Activated naive CD8-positive, alpha-beta T cell treated with anti-CD3 and anti-CD28 coated beads, Interleukin-2, amount 50 U/mL, for 16 hours (primary cell): Measurements from ENCODE around the gene PCDHB4.
"Not testable (repeated sequence)": the region's sequence is repeated elsewhere in the genome, so short reads cannot be mapped to it uniquely, and the experiment has no call there.

Source experiments
- DNase-seq: peaks from one replicate; pipeline ENCODE4 v3.0.0-alpha.2; 2020; ENCODE audit warnings: low read depth, low spot score

The PCDHB4 gene

GRCh38 chr5:141121563-141121962, at the start of gene PCDHB4:
Gene PCDHB4, plus strand, starts transcription at chr5:141121818. Its CDS starts 181 bp downstream, at chr5:141121999.
- no peak for DNase-seq

GRCh38 chr5:141077826-141078225, 43.8 kb upstream of the PCDHB4 start:
- no peak for DNase-seq

- no peak for DNase-seq
Measured at GRCh38 chr5:141082228-141082627, 39.4 kb upstream of the PCDHB4 start.

- no peak for DNase-seq
Measured at GRCh38 chr5:141084487-141084989, 37.1 kb upstream of the PCDHB4 start.

GRCh38 chr5:141094481-141095262, 26.9 kb upstream of the PCDHB4 start, which contains the start of gene PCDHB2:
Gene PCDHB2, plus strand, starts transcription at chr5:141094615. Its CDS starts 176 bp downstream, at chr5:141094791.
- no peak for DNase-seq

- DNase-seq: no peak
Measured at GRCh38 chr5:141095263-141095641, 26.4 kb upstream of the PCDHB4 start.

GRCh38 chr5:141096181-141096580, 25.4 kb upstream of the PCDHB4 start:
- not testable (repeated sequence) for DNase-seq

GRCh38 chr5:141096586-141096985, 25.0 kb upstream of the PCDHB4 start:
- DNase-seq: not testable (repeated sequence)

- no peak for DNase-seq
Measured at GRCh38 chr5:141100243-141100805, 21.3 kb upstream of the PCDHB4 start, which contains the start of gene PCDHB3. Gene PCDHB3, plus strand, starts transcription at chr5:141100473. Its CDS starts 177 bp downstream, at chr5:141100650.

GRCh38 chr5:141101059-141101458, 20.6 kb upstream of the PCDHB4 start:
- DNase-seq: no peak

- DNase-seq: not testable (repeated sequence)
Measured at GRCh38 chr5:141102070-141102469, 19.5 kb upstream of the PCDHB4 start.

GRCh38 chr5:141102471-141102870, 19.1 kb upstream of the PCDHB4 start:
- DNase-seq: not testable (repeated sequence)

GRCh38 chr5:141105350-141105749, 16.3 kb upstream of the PCDHB4 start:
- no peak for DNase-seq

- DNase-seq: no peak
Measured at GRCh38 chr5:141119250-141119649, 2.4 kb upstream of the PCDHB4 start.

GRCh38 chr5:141121985-141122384, 367 bp downstream of the PCDHB4 start:
- DNase-seq: no peak

GRCh38 chr5:141123396-141124135, 1.9 kb downstream of the PCDHB4 start:
- not testable (repeated sequence) for DNase-seq

GRCh38 chr5:141127305-141127704, 5.7 kb downstream of the PCDHB4 start:
- no peak for DNase-seq

- DNase-seq: no peak
Measured at GRCh38 chr5:141135030-141135717, 13.6 kb downstream of the PCDHB4 start, which contains the start of gene PCDHB5. Gene PCDHB5, plus strand, starts transcription at chr5:141135206. Its CDS starts 229 bp downstream, at chr5:141135435.

- DNase-seq: no peak
Measured at GRCh38 chr5:141135718-141136266, 14.2 kb downstream of the PCDHB4 start.

GRCh38 chr5:141137346-141137745, 15.7 kb downstream of the PCDHB4 start:
- DNase-seq: not testable (repeated sequence)

GRCh38 chr5:141149812-141150211, 28.2 kb downstream of the PCDHB4 start, which contains the start of gene PCDHB6:
Gene PCDHB6, plus strand, starts transcription at chr5:141150057. Its CDS starts 201 bp downstream, at chr5:141150258.
- DNase-seq: no peak
